K562 (cell line): ENCODE results near the gene ABLIM2. TPM values are rescaled to one million over a fixed set of nuclear protein-coding genes. Genes with fewer than 3 reads are reported as not detected.

Experiments used
- ATAC-seq: fragments of 200-7000 bp; cut with Tn5 transposase; 3 replicates; pipeline ENCODE4 v1.9.1; 2020; ENCODE audit warnings: moderate library complexity
- BruUV-seq: library from RNA; stranded (reverse); fragments of 400-500 nt; replicated peaks from 2 replicates; lab custom pipeline; 2021; lab: Mats Ljungman, UMichigan
- CTCF ChIA-PET: fragments of 300-600 bp; formaldehyde crosslinking; extraction: SDS; loops from one replicate; lab custom pipeline; 2021; ENCODE audit warnings: low intra/inter-chr PET ratio; lab: Yijun Ruan, JAX
- POLR2A ChIA-PET: fragments of 300-600, 350-650 bp; sonication (Branson Sonifier 250); formaldehyde crosslinking; extraction: SDS; loops from one replicate; lab custom pipeline; 2021; ENCODE audit warnings: antibody characterized with exemption, inconsistent platforms; lab: Yijun Ruan, JAX
- DNase-seq, 4 experiments: peaks; one replicate each; pipeline versions ENCODE4 v3.0.0 to v3.0.0-alpha.2; 2011 to 2018; ENCODE audit warnings: low spot score in 3 of 4, mixed read lengths in 3 of 4; ENCODE audit errors: extremely low read depth in 1 of 4
- FAIRE-seq: peaks from 2 replicates; lab custom pipeline; 2011; peaks lifted over from hg19 to GRCh38; lab: Jason Lieb, UNC
- H2AFZ ChIP-seq: 2 replicates; pipeline ENCODE4 v1.6.0; 2011; ENCODE audit warnings: low read depth, low read length, control low read depth, inconsistent platforms
- H3K27ac ChIP-seq: fragments of 200-600 bp; 3 replicates; pipeline ENCODE4 v1.8.0; 2011; ENCODE audit warnings: low read depth, mild to moderate bottlenecking, control low read depth, inconsistent platforms, low read length, moderate library complexity, mixed read lengths; ENCODE audit errors: extremely low read depth
- H3K27me3 ChIP-seq, 2 experiments: fragments of 300-600 bp in 1 of 2; 2 replicates in 1 of 2; 3 replicates in 1 of 2; pipeline versions ENCODE4 v1.6.0 to v1.8.0; 2011; ENCODE audit warnings: inconsistent platforms in 2 of 2, low read length in 2 of 2, mild to moderate bottlenecking in 1 of 2, mixed read lengths in 1 of 2, moderate library complexity in 1 of 2; ENCODE audit not compliant: control insufficient read depth in 2 of 2, insufficient read depth in 2 of 2
- H3K36me3 ChIP-seq: fragments of 300-600 bp; 3 replicates; pipeline ENCODE4 v1.8.0; 2011; ENCODE audit warnings: mild to moderate bottlenecking, low read length, inconsistent platforms; ENCODE audit not compliant: control insufficient read depth, insufficient read depth
- H3K4me1 ChIP-seq, 2 experiments: fragments of 200-600 bp in 1 of 2; replicated peaks in 1 of 2; 2 replicates in 1 of 2; 3 replicates in 1 of 2; pipeline versions ENCODE4 v1.5.1 to v1.8.0; 2011; ENCODE audit warnings: inconsistent platforms in 2 of 2, low read length in 2 of 2, mild to moderate bottlenecking in 1 of 2, mixed read lengths in 1 of 2, moderate library complexity in 1 of 2; ENCODE audit not compliant: control insufficient read depth in 2 of 2, insufficient read depth in 2 of 2
- H3K4me2 ChIP-seq: 2 replicates; pipeline ENCODE4 v1.6.1; 2011; ENCODE audit warnings: low read length, control low read depth, inconsistent platforms, mixed read lengths; ENCODE audit not compliant: insufficient read depth
- H3K4me3 ChIP-seq: fragments of 200-600 bp; sonication (generic), shearing (Covaris generic); 2 replicates; pipeline ENCODE4 v1.5.1; 2016; ENCODE audit warnings: control low read depth, inconsistent platforms
- H3K79me2 ChIP-seq: fragments of 200-600 bp; 3 replicates; pipeline ENCODE4 v1.8.0; 2011; ENCODE audit warnings: low read length, inconsistent platforms; ENCODE audit not compliant: control insufficient read depth, insufficient read depth
- H3K9ac ChIP-seq, 2 experiments: 2 replicates each; pipeline versions ENCODE4 v1.6.0 to v1.6.1; 2011; ENCODE audit warnings: low read depth in 2 of 2, low read length in 2 of 2, control low read depth in 1 of 2, inconsistent platforms in 1 of 2, mild to moderate bottlenecking in 1 of 2, mixed read lengths in 1 of 2; ENCODE audit not compliant: insufficient read depth in 1 of 2
- H3K9me1 ChIP-seq: one replicate; pipeline ENCODE4 v1.6.0; 2011; ENCODE audit warnings: inconsistent platforms, mild to moderate bottlenecking, low read length, moderate library complexity; ENCODE audit not compliant: control insufficient read depth, insufficient read depth
- H3K9me3 ChIP-seq: replicated peaks from 2 replicates; pipeline ENCODE4 v1.5.1; 2011; ENCODE audit warnings: low read depth, low read length, inconsistent platforms; ENCODE audit not compliant: control insufficient read depth, insufficient read depth
- H4K20me1 ChIP-seq: replicated peaks from 2 replicates; pipeline ENCODE4 v1.6.1; 2011; ENCODE audit warnings: low read length, inconsistent platforms, mixed read lengths; ENCODE audit not compliant: control insufficient read depth, insufficient read depth
- HEY1 ChIP-seq: fragments of 250-450 bp; sonication (Bioruptor Pico); IDR thresholded peaks from 2 replicates; pipeline ENCODE4 v1.5.0; 2020; ENCODE audit warnings: mild to moderate bottlenecking, moderate library complexity, borderline replicate concordance
- IFI16 ChIP-seq: fragments of 250-450 bp; sonication (Bioruptor Pico); IDR thresholded peaks from 2 replicates; pipeline ENCODE4 v2.1.2; 2022; ENCODE audit warnings: mild to moderate bottlenecking, inconsistent platforms
- WGBS: fragments of 100-300 bp; shearing (Covaris generic); methylation state at CpG from one replicate; pipeline ENCODE4 v1.1.6; 2016; ENCODE audit warnings: low coverage, mixed read lengths; ENCODE audit not compliant: insufficient coverage; ENCODE audit errors: missing lambda C conversion rate; 5-methylcytosine and 5-hydroxymethylcytosine counted together
- in situ Hi-C: fragments of 300-500 bp; cut with MboI; formaldehyde crosslinking; loops from 4 replicates; pipeline ENCODE4 v1.15.0; 2018; ENCODE audit warnings: inconsistent platforms, mixed read lengths
- intact Hi-C: fragments of 100-400 bp; cut with micrococcal nuclease; formaldehyde crosslinking; loops from 2 replicates; pipeline ENCODE4 v1.14.2; 2022
- polyA plus RNA-seq, 8 experiments: library from polyadenylated mRNA; depleted of rRNA in 4 of 8; stranded (reverse) in 5 of 8; unstranded in 3 of 8; fragments of >200 nt; fragmentation: Nextera tagmentation in 2 of 8; fragmentation: Illumina TruSeq in 1 of 8; extraction: Ambion mirVana in 2 of 8; extraction: Trizol in 1 of 8; gene quantifications; 2 replicates each; pipeline versions ENCODE4 v1.2.1 to v1.2.3, GENCODE V29; 2011 to 2014; ENCODE audit warnings: inconsistent platforms in 1 of 8, missing spikeins in 1 of 8
- total RNA-seq, 7 experiments: library from RNA; depleted of rRNA in 6 of 7; stranded (reverse); fragments of >200 nt in 6 of 7; fragmentation: Illumina TruSeq in 2 of 7; extraction: Trizol in 2 of 7; gene quantifications; 2 replicates each; pipeline versions ENCODE4 v1.2.1 to v1.2.3, GENCODE V29; 2011 to 2021; ENCODE audit warnings: low replicate concordance in 1 of 7
- TF ChIP-seq, protein P1 (sequence below): fragments of 450-650 bp; IDR thresholded peaks from 2 replicates; pipeline ENCODE4 v1.6.1; 2014; ENCODE audit warnings: low read depth, mild to moderate bottlenecking, moderate library complexity, borderline replicate concordance

ABLIM2 gene
- total and polyA plus RNA-seq, 9 of the 15 experiments (the other 6 are each of a cell fraction or from before 2014, with no cell fraction given): not detected

DNA sequence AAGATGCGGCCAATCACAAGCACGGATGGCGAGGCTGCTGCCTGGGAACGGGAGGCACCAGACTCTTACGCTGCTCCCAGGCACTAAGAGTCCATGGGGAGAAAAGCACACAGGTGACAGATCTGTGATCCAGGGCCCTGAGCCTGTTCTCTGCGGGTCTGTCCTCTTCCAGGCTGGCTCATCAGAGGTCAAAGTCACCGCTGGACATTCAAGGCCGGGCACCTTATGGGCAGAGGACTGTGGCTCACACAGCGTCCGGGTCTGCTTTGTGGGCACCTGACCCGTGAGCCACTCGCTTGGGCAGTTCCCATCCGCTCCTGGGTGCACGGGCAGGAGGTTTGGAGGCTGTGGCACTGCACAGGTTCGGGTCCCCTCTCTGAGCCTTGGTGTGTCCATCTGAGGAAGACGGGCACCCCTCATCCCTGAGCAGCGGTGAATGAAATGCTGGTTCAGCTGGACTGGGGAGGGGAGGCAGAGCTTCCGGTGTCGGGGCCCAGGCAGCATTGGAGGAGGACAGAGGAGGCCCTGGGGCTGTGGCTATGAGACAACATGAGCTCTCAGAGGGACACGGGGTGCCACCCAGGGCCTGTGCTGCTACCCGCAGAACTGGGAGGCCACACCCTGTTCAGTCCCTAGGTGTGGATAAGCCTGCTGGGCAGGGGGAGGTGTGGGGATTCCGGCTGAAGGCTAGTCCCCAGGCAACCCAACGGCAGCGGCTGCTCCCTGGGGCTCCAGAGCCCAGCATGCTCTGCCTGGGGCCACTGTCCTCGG lies 157.7 kb downstream of the ABLIM2 start:
- Histone ChIP-seq H3K4me1 (no peaks in the 10 kb centered on the region), H3K9me1 (no peaks in the 10 kb centered on the region), H3K36me3 (no peaks in the 10 kb centered on the region), H2AFZ (no peak overlapping the region), H3K79me2 (no peaks in the 10 kb centered on the region), H3K27me3 (peaks cover 25 to 85% of the 10 kb centered on the region in 2 experiments; a peak in 4 of 5 replicates)
- CTCF ChIA-PET: no interaction called here
- no TSS peak for BruUV-seq
- TF ChIP-seq HEY1 (no peak), IFI16 (no peak)
- TF ChIP-seq, protein P1, sequence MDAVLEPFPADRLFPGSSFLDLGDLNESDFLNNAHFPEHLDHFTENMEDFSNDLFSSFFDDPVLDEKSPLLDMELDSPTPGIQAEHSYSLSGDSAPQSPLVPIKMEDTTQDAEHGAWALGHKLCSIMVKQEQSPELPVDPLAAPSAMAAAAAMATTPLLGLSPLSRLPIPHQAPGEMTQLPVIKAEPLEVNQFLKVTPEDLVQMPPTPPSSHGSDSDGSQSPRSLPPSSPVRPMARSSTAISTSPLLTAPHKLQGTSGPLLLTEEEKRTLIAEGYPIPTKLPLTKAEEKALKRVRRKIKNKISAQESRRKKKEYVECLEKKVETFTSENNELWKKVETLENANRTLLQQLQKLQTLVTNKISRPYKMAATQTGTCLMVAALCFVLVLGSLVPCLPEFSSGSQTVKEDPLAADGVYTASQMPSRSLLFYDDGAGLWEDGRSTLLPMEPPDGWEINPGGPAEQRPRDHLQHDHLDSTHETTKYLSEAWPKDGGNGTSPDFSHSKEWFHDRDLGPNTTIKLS: no peak
- TF ChIP-seq, all 486 proteins: peak for 0
- H3K4me2 ChIP-seq: no peak overlapping the region
- in situ Hi-C loops: no loop called here
- ATAC-seq: no peak; the same call in 2 of the 3 replicates
- FAIRE-seq: no peak
- H3K4me3 ChIP-seq: no peak overlapping the region
- intact Hi-C loops: no loop called here
- DNase-seq: no peak
- POLR2A ChIA-PET: interaction anchor here (0.5 to 0.9 kb wide), 2 partner anchors 19 to 169 kb away, joined by 3 read pairs; no protein-coding TSS in a partner anchor
- H3K27ac ChIP-seq: no peak overlapping the region
- WGBS: under 1% methylated on average over 21 of the region's 25 CpGs
- peaks cover 15% of the 10 kb centered on the region; the same call in 1 of the 2 replicates for H4K20me1 ChIP-seq
- H3K9me3 ChIP-seq: no peaks in the 10 kb centered on the region
- H3K9ac ChIP-seq: no peak overlapping the region; a peak in 1 of 4 replicates
